Activated naive CD8-positive, alpha-beta T cell treated with anti-CD3 and anti-CD28 coated beads, Interleukin-2, amount 10 ng/mL, durations not matched to agents 7 days and 5 days (primary cell): ENCODE data around the gene ALAS1. TPM values are rescaled to one million over a fixed set of nuclear protein-coding genes. Genes with fewer than 3 reads are reported as not detected.

ENCODE experiments used
- ATAC-seq: fragments of 150-1000 bp; cut with Tn5 transposase; one replicate; pipeline ENCODE4 v1.10.0; 2021; ENCODE audit warnings: low read depth, moderate library complexity
- POLR2A ChIA-PET: fragments of 350-600 bp; sonication (Branson Sonifier 250); formaldehyde crosslinking; loops from one replicate; lab custom pipeline; 2021; ENCODE audit warnings: antibody characterized with exemption; lab: Charles Lee
- DNase-seq: peaks from one replicate; pipeline ENCODE4 v3.0.0; 2021
- H3K27ac Mint-ChIP-seq: one replicate; pipeline ENCODE4 v1.8.0; 2022; ENCODE audit warnings: mild to moderate bottlenecking, mixed read lengths
- H3K27me3 Mint-ChIP-seq: one replicate; pipeline ENCODE4 v1.8.0; 2022; ENCODE audit warnings: mild to moderate bottlenecking, moderate library complexity, mixed read lengths
- H3K36me3 Mint-ChIP-seq: one replicate; pipeline ENCODE4 v1.8.0; 2021; ENCODE audit warnings: mild to moderate bottlenecking, mixed read lengths
- H3K4me1 Mint-ChIP-seq: one replicate; pipeline ENCODE4 v1.8.0; 2021; ENCODE audit warnings: mixed read lengths
- H3K4me3 Mint-ChIP-seq: one replicate; pipeline ENCODE4 v1.8.0; 2022; ENCODE audit warnings: mild to moderate bottlenecking, moderate library complexity, mixed read lengths
- H3K9me3 Mint-ChIP-seq: one replicate; pipeline ENCODE4 v1.8.0; 2021; ENCODE audit warnings: mixed read lengths
- total RNA-seq, 2 experiments: library from RNA; stranded (reverse); gene quantifications; one replicate each; pipeline ENCODE4 v1.2.3, GENCODE V29; 2021

The ALAS1 gene
- total RNA-seq, 2 experiments from 2014 or later = 46.9 to 50.1 TPM

DNA sequence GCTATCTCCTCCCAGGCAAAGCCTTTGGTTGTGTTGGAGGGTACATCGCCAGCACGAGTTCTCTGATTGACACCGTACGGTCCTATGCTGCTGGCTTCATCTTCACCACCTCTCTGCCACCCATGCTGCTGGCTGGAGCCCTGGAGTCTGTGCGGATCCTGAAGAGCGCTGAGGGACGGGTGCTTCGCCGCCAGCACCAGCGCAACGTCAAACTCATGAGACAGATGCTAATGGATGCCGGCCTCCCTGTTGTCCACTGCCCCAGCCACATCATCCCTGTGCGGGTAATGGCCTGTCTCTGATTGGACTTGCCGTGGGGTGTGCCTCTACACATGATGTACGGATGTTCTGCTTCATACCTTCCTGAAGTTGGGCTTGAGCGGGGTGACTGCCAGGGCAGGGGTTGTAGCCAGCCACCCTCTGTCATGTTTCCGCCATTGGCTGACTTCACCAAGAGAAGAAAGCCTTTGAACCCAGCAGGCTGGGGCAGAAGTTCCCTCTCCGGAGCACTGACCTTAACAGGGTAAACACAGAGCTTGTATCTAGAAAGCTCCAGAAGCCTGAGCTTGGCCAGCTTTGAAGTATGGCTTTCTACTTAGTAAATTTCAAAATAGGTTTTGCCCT lies 13.4 kb downstream of the ALAS1 start:
- Mint-ChIP-seq H3K9me3 (no peaks in the 10 kb centered on the region), H3K4me1 (peaks cover 12% of the 10 kb centered on the region), H3K27me3 (no peaks in the 10 kb centered on the region), H3K27ac (no peak overlapping the region), H3K4me3 (no peak overlapping the region), H3K36me3 (peaks cover 62% of the 10 kb centered on the region)
- ATAC-seq = no peak
- no peak for DNase-seq
- POLR2A ChIA-PET = interaction anchor here (1.1 kb wide), 1 partner anchor 9 kb away, joined by 3 read pairs; no protein-coding TSS in a partner anchor

DNA sequence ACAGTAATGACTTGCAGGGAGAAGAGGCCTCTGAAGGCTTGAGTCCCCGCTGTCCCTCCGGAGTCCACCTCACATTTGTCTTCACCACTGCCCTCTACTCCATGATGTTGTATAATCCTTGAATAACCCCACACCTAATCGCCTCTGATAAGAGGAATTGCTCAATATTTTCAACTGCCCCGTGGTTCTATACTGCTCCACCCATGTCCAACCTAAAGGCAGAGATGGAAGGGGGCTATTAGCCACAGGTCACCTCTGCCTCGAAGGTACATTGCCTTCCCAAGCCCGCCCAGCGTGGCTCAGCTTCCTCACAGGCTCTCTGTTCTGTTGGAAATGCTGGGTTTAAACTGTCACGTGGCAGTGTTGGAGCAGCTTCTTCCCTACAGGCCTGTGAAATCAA lies 15.0 kb downstream of the ALAS1 start:
- peaks cover 24% of the 10 kb centered on the region for H3K4me1 Mint-ChIP-seq
- no peak overlapping the region for H3K4me3 Mint-ChIP-seq
- no peaks in the 10 kb centered on the region for H3K9me3 Mint-ChIP-seq
- ATAC-seq = no peak
- POLR2A ChIA-PET = no interaction called here
- peaks cover 52% of the 10 kb centered on the region for H3K36me3 Mint-ChIP-seq
- no peak for DNase-seq
- no peak overlapping the region for H3K27ac Mint-ChIP-seq
- no peaks in the 10 kb centered on the region for H3K27me3 Mint-ChIP-seq

DNA sequence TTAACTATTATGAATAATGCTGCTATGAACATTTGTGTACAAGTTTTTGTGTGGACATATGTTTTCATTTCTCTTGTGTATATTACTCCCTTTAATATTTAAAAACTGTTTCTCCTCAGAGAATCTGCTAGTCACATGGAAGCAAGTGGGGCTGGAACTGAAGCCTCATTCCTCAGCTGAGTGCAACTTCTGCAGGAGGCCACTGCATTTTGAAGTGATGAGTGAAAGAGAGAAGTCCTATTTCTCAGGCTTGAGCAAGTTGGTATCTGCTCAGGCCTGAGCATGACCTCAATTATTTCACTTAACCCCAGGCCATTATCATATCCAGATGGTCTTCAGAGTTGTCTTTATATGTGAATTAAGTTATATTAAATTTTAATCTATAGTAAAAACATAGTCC lies 15.9 kb downstream of the ALAS1 start:
- H3K27ac Mint-ChIP-seq = no peak overlapping the region
- peaks cover 32% of the 10 kb centered on the region for H3K4me1 Mint-ChIP-seq
- ATAC-seq = no peak
- no peak for DNase-seq
- H3K9me3 Mint-ChIP-seq = no peaks in the 10 kb centered on the region
- no peaks in the 10 kb centered on the region for H3K27me3 Mint-ChIP-seq
- H3K36me3 Mint-ChIP-seq = peaks cover 49% of the 10 kb centered on the region
- POLR2A ChIA-PET = no interaction called here
- no peak overlapping the region for H3K4me3 Mint-ChIP-seq

- POLR2A ChIA-PET = interaction anchor here (0.6 kb wide), 1 partner anchor 50 kb away, joined by 3 read pairs; no protein-coding TSS in a partner anchor
- H3K4me3 Mint-ChIP-seq = no peak overlapping the region
- no peaks in the 10 kb centered on the region for H3K9me3 Mint-ChIP-seq
- H3K4me1 Mint-ChIP-seq = peaks cover 36% of the 10 kb centered on the region
- peaks cover 40% of the 10 kb centered on the region for H3K36me3 Mint-ChIP-seq
- no peak for ATAC-seq
- DNase-seq = no peak
- H3K27me3 Mint-ChIP-seq = no peaks in the 10 kb centered on the region
- H3K27ac Mint-ChIP-seq = peak overlapping the region; percentile 72
These were observed 17.4 kb downstream of the ALAS1 start for GRCh38 chr3:52215351-52215750.

- peak; percentile 41 for DNase-seq
- ATAC-seq = peak; percentile 25
- peak overlapping the region; percentile 93 for H3K27ac Mint-ChIP-seq
- no peaks in the 10 kb centered on the region for H3K27me3 Mint-ChIP-seq
- peaks cover 43% of the 10 kb centered on the region for H3K4me1 Mint-ChIP-seq
- POLR2A ChIA-PET = interaction anchor here (0.7 to 2.0 kb wide), 11 partner anchors 8 to 274 kb away, joined by 3 to 8 read pairs (median 5); partner anchors contain the start of genes ALAS1, PARP3, POC1A and RRP9
- peak overlapping the region; percentile 87 for H3K4me3 Mint-ChIP-seq
- H3K36me3 Mint-ChIP-seq = peaks cover 36% of the 10 kb centered on the region
- no peaks in the 10 kb centered on the region for H3K9me3 Mint-ChIP-seq
These were observed 18.8 kb downstream of the ALAS1 start for GRCh38 chr3:52216585-52217408.

- Mint-ChIP-seq H3K27me3 (no peaks in the 10 kb centered on the region), H3K36me3 (peaks cover 35% of the 10 kb centered on the region), H3K4me3 (peak overlapping the region; percentile 87), H3K4me1 (peaks cover 44% of the 10 kb centered on the region), H3K27ac (peak overlapping the region; percentile 93), H3K9me3 (no peaks in the 10 kb centered on the region)
- DNase-seq (peak; percentile 39), ATAC-seq (no peak)
- POLR2A ChIA-PET = interaction anchor here (0.7 to 2.0 kb wide), 8 partner anchors 9 to 275 kb away, joined by 3 to 8 read pairs (median 5); partner anchors contain the start of genes ALAS1, PARP3, RRP9 and TLR9
These were observed 19.4 kb downstream of the ALAS1 start for GRCh38 chr3:52217409-52217805.

DNA sequence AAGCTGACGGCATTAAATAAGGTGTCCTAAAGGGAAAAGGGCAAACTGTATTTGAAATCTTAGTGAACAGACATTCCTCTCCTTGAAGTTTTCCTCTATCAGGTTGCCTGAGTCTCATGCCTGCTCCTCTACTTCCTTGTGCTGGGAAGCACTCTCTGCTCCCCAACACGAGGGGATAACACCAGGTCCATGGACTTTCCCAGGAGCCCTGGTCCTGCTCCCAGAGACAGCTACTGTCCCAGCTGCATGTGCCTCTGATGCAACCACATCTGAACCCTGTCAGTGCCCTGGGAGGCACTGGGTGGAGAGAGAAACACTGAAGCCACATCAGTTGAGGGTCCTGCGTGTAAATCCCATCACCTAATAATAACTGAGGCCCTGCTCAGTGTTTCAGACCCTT lies 20.1 kb downstream of the ALAS1 start:
- POLR2A ChIA-PET = interaction anchor here (0.6 to 5.2 kb wide), 7 partner anchors 8 to 1983 kb away, joined by 4 to 45 read pairs (median 5); partner anchors contain the start of genes ALAS1, GLYCTK and WDR82

GRCh38 chr3:52218454-52218853 lies 20.5 kb downstream of the ALAS1 start:
- POLR2A ChIA-PET = interaction anchor here (0.6 to 5.2 kb wide), 7 partner anchors 9 to 1983 kb away, joined by 4 to 45 read pairs (median 8); partner anchors contain the start of genes ALAS1, GLYCTK and WDR82
- H3K27ac Mint-ChIP-seq = peak overlapping the region; percentile 93
- DNase-seq (peak; percentile 60), ATAC-seq (peak; percentile 44)
- H3K4me1 Mint-ChIP-seq = peaks cover 50% of the 10 kb centered on the region
- no peaks in the 10 kb centered on the region for H3K9me3 Mint-ChIP-seq
- H3K27me3 Mint-ChIP-seq = no peaks in the 10 kb centered on the region
- peaks cover 28% of the 10 kb centered on the region for H3K36me3 Mint-ChIP-seq
- peak overlapping the region; percentile 87 for H3K4me3 Mint-ChIP-seq

More for the DNA sequence above, 20.1 kb downstream of the ALAS1 start:
- Mint-ChIP-seq H3K36me3 (peaks cover 30% of the 10 kb centered on the region), H3K27ac (peak overlapping the region; percentile 93), H3K4me3 (peak overlapping the region; percentile 87), H3K4me1 (peaks cover 46% of the 10 kb centered on the region), H3K9me3 (no peaks in the 10 kb centered on the region), H3K27me3 (no peaks in the 10 kb centered on the region)
- ATAC-seq (no peak), DNase-seq (no peak)

DNA sequence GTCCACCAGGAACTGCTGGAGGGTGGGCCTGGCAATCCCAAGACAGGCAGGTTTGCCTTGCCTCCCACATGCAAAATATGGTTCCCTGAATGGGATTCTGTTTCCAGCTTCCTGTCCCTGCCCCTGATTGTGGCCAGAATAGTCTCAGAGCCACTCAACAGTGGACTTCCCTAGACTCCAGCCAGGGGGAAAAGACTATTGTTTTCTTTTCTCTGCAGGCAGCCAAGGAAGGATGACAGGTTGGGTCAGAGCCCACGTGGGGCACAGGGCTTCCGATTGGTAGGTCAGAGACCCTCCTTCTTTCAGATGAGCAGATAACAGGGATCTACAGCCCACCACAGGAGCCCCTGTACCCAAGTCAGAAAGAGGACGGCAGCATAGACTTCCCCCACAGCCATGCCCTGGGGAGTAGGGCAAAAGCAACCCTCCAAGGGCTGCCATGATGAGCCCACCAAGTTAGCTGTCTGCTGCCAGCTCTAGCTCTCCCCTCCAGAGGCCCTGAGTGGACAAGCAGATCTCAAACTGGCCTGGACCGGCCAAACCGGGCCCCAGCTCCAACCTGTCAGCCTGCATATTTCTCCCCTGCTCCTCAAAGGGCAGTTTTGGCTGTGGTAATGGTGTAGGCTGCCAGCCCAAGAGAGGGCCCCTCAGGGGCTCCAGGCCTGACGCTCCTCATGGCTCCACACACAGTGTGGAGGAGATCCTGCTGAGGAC lies 21.1 kb downstream of the ALAS1 start:
- H3K27ac Mint-ChIP-seq = peak overlapping the region; percentile 93
- H3K4me1 Mint-ChIP-seq = peaks cover 56% of the 10 kb centered on the region
- ATAC-seq = no peak
- peak overlapping the region; percentile 87 for H3K4me3 Mint-ChIP-seq
- H3K36me3 Mint-ChIP-seq = peaks cover 29% of the 10 kb centered on the region
- POLR2A ChIA-PET = interaction anchor here (0.6 to 9.0 kb wide), 9 partner anchors 12 to 547 kb away, joined by 3 to 128 read pairs (median 8); partner anchors contain the start of genes GLYCTK, TWF2 and WDR82
- peak; percentile 35 for DNase-seq
- no peaks in the 10 kb centered on the region for H3K9me3 Mint-ChIP-seq
- no peaks in the 10 kb centered on the region for H3K27me3 Mint-ChIP-seq

DNA sequence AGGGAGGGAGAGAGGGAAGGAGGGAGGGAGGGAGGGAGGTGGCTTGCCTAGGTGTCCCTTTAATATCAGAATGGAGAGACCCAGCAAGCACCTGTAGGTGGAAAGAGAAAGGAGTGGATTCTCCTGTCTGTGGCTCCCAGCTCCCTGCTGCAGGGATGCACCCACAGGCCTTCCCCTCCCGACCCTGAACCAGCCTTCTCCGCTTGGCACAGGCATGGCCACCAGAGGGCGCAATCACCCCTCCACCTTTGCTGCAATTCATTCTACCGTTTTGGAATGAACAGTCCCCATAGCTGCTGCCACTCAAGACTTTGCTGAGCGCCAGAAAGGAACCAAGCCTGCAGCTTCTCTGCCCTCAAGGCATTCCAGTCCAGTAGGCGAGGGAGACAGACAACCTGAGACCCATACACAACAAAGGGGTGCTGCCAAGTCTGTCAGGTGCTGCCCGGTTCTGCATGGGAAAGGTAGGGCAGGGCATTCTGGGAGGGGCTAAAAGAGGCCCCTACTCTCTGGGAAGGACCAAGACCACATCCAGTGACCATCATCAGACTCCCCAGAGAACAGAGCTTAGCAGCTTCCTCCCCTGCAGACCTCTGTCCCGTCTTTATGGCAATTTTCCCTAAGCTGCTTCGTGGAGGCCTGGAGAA lies 22.5 kb downstream of the ALAS1 start:
- peak overlapping the region; percentile 75 for H3K4me3 Mint-ChIP-seq
- POLR2A ChIA-PET = interaction anchor here (0.5 to 9.0 kb wide), 13 partner anchors 8 to 668 kb away, joined by 3 to 128 read pairs (median 6); partner anchors contain the start of genes GLYCTK, PPM1M, TWF2 and WDR82
- peaks cover 64% of the 10 kb centered on the region for H3K4me1 Mint-ChIP-seq
- H3K36me3 Mint-ChIP-seq = peaks cover 20% of the 10 kb centered on the region
- H3K27ac Mint-ChIP-seq = peak overlapping the region; percentile 93
- no peaks in the 10 kb centered on the region for H3K27me3 Mint-ChIP-seq
- peak; percentile 57 for ATAC-seq
- peak; percentile 92 for DNase-seq
- no peaks in the 10 kb centered on the region for H3K9me3 Mint-ChIP-seq

DNA sequence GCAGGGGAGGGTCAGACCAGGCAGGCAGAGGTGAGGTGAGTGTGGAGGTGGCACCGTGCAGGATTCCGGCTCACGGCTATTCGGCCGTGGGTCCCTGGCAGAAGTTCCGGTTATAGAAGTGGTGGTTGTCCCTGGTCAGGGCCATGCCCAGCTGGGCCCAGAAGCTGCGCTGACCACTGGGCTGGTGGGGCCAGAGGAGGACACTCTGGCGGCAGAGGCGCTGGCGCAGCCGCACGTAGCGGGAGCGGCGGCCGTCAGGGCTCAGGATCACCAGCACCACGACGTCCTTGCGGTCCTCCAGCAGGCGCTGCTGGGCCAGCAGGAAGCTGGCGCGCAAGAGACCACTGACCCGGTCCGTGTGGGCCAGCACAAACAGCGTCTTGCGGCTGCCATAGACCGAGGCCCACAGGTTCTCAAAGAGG lies 23.2 kb downstream of the ALAS1 start:
- Mint-ChIP-seq H3K36me3 (peaks cover 15% of the 10 kb centered on the region), H3K4me1 (peaks cover 68% of the 10 kb centered on the region), H3K27me3 (no peaks in the 10 kb centered on the region), H3K9me3 (no peaks in the 10 kb centered on the region), H3K4me3 (peak overlapping the region; percentile 85), H3K27ac (peak overlapping the region; percentile 93)
- DNase-seq (no peak), ATAC-seq (no peak)
- POLR2A ChIA-PET = interaction anchor here (0.9 to 9.0 kb wide), 15 partner anchors 9 to 239 kb away, joined by 3 to 128 read pairs (median 6); partner anchors contain the start of genes GLYCTK, PPM1M, RPL29 and TWF2
